Measurements from ENCODE around the gene EIF1. TPM values are rescaled to one million over a fixed set of nuclear protein-coding genes. Genes with fewer than 3 reads are reported as not detected.

EIF1 gene
- total RNA-seq, 1 donor from 2014 or later: 86.7 TPM

- H3K4me3 ChIP-seq (ENCODE audit: low read depth, low read length): no peak overlapping the region
- TF ChIP-seq, protein P1, sequence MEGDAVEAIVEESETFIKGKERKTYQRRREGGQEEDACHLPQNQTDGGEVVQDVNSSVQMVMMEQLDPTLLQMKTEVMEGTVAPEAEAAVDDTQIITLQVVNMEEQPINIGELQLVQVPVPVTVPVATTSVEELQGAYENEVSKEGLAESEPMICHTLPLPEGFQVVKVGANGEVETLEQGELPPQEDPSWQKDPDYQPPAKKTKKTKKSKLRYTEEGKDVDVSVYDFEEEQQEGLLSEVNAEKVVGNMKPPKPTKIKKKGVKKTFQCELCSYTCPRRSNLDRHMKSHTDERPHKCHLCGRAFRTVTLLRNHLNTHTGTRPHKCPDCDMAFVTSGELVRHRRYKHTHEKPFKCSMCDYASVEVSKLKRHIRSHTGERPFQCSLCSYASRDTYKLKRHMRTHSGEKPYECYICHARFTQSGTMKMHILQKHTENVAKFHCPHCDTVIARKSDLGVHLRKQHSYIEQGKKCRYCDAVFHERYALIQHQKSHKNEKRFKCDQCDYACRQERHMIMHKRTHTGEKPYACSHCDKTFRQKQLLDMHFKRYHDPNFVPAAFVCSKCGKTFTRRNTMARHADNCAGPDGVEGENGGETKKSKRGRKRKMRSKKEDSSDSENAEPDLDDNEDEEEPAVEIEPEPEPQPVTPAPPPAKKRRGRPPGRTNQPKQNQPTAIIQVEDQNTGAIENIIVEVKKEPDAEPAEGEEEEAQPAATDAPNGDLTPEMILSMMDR (conservative IDR thresholded peaks at IDR 0.05; ENCODE audit: low read depth, low read length): no peak
- DNase-seq (ENCODE audit: low read depth): no peak
These were observed 39.4 kb downstream of the EIF1 start for GRCh38 chr17:41728056-41728455.

DNA sequence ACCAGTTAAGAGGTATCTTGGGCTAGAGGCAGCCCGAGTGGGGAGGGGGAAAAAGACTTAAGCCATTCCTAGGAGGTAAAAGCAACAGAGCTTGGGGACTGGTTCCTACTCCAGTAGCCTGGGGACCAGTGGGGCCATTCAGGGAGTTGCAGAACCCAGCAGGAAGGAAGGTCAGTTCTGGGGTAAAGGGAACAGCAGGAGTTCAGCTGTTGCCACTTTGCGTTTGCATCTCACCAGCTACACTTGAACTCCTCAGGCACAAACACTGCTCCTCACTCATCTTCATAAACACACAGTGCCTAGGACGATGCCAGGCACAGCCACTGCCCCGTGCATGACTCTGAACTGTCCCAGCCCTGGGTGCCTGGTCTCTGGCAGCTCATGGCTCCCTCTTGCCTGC, 41.8 kb downstream of the EIF1 start:
- no peak overlapping the region for H3K4me3 ChIP-seq (ENCODE audit: low read depth, low read length)
- DNase-seq (ENCODE audit: low read depth): no peak
- TF ChIP-seq, protein P1 (conservative IDR thresholded peaks at IDR 0.05; ENCODE audit: low read depth, low read length): no peak

- no peak overlapping the region for H3K4me3 ChIP-seq (ENCODE audit: low read depth, low read length)
- TF ChIP-seq, protein P1 (conservative IDR thresholded peaks at IDR 0.05; ENCODE audit: low read depth, low read length): no peak
- no peak for DNase-seq (ENCODE audit: low read depth)
These were observed 43.2 kb downstream of the EIF1 start for GRCh38 chr17:41731836-41732235.

- H3K4me3 ChIP-seq (ENCODE audit: low read depth, low read length): peak overlapping the region; percentile 55
- TF ChIP-seq, protein P1 (conservative IDR thresholded peaks at IDR 0.05; ENCODE audit: low read depth, low read length): no peak
- no peak for DNase-seq (ENCODE audit: low read depth)
These were observed 44.9 kb downstream of the EIF1 start for GRCh38 chr17:41733348-41734138.

DNA sequence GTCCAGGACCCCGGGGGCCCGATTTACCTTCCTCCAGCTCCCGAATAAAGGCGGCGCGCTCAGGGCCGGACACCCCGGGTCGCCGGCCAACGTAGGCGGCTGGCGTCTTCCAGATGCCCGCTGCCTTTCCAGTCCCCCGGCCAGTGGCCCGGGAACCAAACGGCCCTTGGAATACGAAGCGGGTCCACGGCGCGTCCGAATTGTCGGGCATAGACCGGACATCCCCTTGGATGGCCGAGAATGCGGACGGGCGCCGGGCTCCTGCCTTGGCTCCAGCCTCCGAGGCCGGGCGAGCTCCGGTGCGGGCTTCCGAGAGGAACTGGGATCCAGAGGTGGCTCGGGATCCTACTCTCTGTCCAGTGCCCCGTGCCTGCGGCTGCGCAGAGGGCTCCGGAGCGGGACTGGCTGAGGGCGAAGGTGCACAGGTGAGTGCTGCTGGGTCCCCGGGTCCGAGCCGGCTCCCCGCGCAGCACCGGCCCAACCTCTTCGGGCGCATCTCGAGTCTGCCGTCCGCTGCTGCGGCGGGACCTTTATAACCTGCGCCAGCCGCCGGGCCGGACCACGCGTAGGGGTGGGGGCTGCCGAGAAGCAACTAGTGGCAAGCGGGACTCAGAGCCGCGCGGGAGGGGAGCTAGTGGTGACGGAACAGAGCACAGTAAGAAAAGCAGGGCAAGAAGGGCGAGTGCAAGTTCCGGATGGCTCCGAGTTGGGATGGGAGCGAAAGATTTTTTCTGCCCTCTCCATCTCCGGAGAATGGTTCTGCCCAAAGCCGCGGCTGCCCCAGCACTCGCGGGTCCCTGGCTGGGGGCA, 45.7 kb downstream of the EIF1 start, which contains the start of gene HAP1:
HAP1 (minus strand) TSS at position 505 of the 810 bp plus-strand sequence; CDS start at position 496, 9 bp downstream.
- TF ChIP-seq, protein P1 (conservative IDR thresholded peaks at IDR 0.05; ENCODE audit: low read depth, low read length): no peak
- peak within 1 kb of the TSS; percentile 55 for H3K4me3 ChIP-seq (ENCODE audit: low read depth, low read length)
- no peak for DNase-seq (ENCODE audit: low read depth)

- H3K4me3 ChIP-seq (ENCODE audit: low read depth, low read length): peak overlapping the region; percentile 55
- no peak for DNase-seq (ENCODE audit: low read depth)
- TF ChIP-seq, protein P1 (conservative IDR thresholded peaks at IDR 0.05; ENCODE audit: low read depth, low read length): no peak
These were observed 46.2 kb downstream of the EIF1 start for GRCh38 chr17:41734949-41735313.
